Stimulated activated CD8-positive, alpha-beta memory T cell treated with anti-CD3 and anti-CD28 coated beads, Interleukin-12 subunit alpha, Interleukin-12 subunit beta, amount 100 ng/mL, for 4 hours (primary cell): ENCODE results near the gene NTSR1.

Experiments
- DNase-seq: peaks from one replicate; pipeline ENCODE4 v3.0.0-alpha.2; 2020; ENCODE audit warnings: low read depth

NTSR1 gene

DNA sequence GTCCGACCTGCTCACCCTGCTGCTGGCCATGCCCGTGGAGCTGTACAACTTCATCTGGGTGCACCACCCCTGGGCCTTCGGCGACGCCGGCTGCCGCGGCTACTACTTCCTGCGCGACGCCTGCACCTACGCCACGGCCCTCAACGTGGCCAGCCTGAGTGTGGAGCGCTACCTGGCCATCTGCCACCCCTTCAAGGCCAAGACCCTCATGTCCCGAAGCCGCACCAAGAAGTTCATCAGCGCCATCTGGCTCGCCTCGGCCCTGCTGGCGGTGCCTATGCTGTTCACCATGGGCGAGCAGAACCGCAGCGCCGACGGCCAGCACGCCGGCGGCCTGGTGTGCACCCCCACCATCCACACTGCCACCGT lies 885 bp downstream of the NTSR1 start:
- no peak for DNase-seq

DNA sequence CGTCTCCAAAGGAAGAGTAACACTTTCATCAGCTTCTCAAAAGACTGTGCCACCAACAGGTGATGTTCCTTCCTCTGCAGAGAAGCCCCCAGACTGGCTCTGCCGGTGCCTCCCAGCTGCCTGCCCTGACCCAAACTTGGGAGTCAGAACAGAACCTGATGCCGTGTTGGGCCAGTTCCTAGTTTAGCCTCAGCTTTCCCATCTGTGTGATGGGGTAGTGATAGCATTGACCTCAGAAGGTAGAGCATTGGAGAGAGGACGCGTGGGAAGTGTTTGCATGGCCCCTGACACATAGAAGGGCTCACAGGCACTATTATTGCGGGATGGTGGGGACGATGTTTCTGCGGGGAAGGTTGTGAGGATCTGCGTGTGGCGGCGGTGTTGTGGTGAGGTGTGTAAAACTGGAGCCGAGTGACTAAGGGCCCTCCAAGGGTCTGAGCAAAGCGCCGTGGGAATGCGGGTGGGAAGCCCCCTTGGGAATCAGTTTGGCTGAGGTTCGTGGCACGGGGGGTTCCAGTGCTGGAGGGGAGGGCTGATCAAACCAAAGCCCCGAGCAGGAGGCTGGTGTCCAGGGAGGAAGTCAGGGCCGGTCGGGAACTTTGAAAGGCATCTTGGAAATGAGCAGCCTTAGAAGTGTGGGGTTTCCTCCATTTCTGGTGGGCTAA lies 1.7 kb downstream of the NTSR1 start:
- no peak for DNase-seq

DNA sequence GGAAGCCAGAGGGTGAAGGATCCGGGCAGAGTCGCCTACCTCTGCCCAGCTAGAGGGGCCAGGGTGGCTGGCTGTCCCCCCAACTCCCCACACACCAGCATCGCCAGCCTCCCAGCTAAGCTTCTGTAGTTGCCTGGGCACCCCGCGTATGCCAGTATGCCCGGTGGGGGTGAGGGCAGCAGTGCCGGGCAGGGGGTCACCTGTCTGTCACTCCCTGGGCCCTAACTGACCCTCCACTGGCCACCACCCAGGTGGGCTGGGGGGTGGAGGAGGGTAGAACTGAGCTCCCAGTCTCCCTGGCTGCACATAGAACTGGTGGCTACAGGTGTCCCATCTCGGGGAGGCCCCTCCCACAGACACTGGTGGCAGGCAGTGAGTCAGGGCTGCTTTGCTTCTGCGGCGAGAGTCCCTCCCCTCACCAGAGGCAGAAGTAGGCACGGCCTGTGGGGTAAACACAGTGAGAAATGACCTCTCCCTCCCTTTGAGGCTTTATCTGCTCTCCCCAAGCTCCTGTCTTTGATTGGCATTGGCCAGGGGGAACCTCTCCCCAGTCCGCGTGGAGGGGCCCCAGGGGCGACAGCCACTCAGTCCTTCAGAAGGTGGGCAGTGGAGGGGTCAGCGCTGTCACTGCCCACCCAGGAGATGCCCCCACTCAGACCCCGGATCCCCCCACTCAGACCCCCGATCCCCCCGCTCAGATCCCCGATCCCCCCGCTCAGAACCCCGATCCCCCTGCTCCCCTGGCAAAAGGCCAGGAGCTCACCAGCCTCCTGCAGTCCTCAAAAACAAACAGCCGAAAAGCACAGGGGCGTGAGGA lies 2.5 kb downstream of the NTSR1 start:
- peak; percentile 20 for DNase-seq

DNA sequence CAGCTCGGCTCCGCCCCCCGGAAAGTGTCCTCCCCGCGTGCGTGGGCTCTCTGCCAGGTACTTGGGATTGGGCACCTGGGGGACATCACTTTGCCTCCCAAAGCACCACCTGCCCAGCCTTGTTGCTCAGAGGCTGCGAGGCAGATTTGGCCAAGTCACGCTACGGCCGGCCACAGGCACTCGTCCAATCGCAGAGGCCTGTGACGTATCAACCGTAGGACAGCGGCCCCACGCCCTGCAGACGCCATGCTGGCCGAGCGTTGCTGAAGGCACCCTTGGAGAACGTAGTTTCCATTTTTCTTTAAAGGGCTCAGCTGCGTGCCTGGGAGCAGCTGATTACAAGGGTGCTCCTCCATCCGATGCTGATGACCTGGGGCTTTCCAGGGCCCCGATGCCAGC lies 3.1 kb downstream of the NTSR1 start:
- DNase-seq: no peak

DNA sequence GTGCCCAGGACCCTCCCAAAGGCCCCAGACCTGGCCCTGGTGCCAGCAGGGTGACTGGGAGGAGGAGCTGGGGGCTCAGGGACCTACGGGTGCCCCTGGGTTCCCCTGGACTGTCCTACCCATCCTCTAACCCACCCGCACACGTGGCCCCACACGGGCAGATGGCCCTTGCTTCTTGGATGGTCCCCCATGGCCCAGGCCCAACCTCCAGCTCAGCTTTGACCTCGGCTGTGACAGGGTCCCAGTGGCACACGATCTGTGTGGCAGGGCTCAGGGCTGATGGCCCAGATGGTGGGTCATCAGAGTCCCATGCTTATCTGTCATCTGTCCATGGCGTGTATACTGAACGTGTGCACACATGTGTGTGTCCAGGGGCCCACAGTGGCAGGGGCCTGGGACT lies 4.0 kb downstream of the NTSR1 start:
- DNase-seq: no peak

DNA sequence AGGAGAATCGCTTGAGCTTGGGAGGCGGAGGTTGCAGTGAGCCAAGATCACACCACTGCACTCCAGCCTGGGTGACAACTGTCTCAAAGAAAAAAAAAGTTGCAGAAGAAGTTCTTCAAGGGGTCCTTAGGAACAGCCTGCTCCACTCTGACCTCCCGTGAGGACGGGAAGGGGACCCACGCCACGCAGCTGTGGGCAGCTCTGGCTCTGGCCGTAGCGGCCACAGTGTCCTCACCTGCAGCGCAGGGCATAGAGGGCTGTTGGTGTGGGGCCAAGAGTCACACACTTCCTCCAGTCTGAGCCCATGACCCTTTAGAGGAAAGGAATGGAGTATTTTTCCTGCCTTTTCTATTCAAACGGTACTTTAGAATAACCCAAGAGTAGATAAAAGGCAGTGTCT lies 5.4 kb downstream of the NTSR1 start:
- no peak for DNase-seq

DNA sequence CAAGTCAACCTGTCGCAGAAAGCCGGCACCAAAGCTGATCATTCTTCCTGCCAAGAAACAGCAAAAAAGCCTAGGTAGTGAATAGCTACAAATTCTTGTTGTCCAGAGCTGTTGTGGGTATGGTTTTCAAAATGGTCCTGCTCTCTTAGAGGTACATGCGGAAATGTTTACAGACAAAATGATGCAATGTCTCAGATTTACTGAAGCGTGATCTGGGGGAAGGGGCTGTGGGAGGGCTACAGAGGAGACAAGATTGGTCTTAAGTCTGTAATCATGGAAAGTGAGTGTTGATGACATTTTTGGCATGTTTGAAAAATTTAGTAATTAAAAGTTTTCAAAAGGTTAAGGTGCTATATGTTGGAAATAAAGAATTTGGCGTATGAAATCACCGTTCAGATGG lies 6.2 kb downstream of the NTSR1 start:
- no peak for DNase-seq

DNA sequence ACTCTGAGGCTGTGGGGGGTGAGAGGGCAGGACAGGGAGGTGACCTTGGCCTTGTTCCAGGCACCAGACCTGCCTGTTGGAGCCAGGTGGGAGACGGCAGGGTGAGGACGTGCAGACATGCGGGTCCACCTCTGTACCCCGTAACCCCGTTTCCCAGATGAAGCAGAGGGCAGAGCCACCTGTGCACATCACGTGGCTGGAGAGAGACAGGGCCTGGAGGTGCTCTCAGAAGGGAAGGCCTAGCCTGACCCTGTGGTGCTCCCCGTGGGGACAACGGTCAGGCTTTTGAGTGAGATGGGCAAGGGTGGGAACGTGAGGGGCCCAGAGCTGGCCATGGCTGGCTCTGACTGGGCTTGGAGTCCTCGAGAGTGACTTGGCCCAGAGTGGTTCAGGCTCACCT lies 6.6 kb downstream of the NTSR1 start:
- no peak for DNase-seq

DNA sequence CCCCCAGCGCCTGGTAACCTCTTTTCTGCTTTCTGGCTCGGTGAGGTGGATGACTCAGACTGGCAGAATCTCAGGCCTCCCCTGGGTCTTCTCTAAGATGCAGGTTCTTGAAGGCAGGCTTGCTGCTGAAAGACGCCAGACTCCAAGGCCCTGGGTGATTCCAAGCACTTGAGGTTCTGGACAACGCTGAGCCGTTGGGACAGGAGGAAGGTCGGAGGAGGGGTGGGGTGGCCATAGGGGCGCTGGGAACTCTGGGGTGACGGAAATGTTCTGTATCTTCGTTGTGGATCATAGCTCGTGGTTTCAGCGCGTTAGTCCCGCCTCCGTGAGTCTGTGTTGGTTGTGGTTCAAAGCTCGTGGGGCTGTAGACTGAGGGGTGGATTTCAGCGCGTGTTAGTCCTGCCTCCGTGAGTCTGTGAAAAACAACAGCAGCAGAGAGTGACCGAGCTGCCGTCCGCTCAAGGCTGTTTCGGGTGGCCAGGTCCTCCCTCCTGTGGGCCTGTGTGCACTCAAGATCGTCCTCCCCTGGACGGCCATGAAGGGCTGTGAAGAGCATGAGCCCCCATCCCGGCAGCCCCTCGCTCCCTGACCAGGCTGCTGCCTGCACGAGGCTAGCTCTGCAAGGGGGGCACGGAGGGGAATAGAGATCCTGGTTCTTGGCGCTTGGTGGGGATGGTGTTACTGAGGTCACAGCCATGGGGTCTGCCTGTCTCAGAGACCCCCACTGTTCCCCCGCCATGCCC lies 7.7 kb downstream of the NTSR1 start:
- DNase-seq: no peak

DNA sequence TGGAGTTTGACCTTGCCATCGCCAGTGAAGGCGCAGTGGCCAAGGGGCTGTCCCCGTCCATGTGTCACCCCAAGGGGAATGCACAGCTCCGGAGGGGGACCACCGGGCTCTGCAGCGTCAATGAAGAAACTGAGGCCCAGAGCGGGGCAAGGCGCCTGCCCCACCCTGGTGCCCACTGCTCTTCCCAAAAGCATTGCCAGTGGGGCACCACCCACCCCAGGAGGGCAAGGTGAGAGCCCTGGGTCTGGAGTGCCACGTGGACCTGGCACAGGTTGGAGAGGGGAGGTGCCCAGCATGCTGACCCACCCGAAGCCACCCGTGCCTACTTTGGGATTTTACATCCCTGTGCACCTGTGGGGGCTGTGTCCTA lies 8.3 kb downstream of the NTSR1 start:
- DNase-seq: no peak

DNA sequence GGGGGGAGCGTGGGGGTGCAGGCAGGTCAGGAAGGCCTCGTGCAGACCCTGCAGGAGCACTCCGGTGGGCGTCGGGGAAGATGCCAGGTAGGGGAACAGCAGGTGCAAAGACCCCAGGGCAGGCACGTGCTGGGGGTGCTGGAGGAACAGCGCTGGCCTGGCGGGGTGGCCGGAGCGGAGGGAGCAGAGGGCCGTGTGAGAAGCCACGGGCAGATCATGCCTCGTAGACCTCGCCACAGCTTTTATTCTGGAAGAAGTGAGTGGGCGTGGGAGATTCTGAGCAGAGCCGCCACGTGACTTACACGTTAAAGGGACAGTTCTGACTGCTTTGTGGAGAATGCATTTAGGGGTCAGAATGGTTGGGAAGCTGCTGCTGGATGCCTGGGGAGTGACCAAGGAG lies 9.3 kb downstream of the NTSR1 start:
- DNase-seq: no peak

DNA sequence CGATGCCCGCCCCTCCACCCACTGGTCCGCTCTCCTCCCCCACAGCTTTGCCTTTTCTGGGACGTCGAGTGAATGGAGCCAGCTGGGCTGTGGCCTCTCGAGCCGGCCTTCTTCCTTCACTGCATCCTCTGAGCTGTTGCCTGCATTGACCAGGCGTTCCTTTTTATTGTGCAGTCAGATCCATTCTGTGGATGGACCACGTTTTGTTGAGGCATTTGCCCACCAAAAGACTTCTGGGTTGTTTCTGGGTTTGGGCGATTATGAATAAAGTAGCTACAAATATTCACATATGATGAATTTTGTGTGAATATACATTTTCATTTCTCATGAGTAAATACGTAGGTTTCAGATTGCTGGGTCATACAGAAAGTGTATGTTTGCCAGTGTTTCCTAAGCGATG lies 9.9 kb downstream of the NTSR1 start:
- no peak for DNase-seq

DNA sequence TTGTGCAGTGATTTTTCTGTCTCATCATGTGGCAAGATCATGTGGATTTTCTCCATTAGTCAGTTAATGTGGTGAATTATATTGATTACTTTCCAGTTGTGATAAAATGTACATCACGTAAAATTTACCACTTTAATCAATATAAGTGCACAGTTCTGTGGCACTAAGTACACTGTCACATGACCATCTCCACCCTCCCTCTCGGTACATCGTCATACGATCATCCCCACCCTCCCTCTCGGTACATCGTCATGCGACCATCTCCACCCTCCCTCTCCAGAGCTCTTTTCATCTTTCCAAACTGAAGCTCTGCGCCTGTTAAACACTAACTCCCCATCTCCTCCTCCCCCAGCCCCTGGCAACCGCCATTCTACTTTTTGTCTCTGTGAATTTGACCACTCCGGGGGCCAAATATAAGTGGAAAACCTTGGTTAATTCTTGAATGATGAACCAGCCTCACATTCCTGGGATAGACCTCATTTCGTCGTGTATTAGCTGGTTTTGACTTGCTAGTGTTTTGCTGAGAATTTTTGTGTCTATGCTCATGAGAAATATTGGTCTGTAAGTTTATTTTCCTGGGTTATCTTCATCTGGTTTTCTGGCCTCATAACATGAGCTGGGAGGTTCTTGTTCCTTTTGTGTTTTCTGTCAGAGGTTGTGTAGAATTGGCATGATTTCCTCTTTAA lies 10.8 kb downstream of the NTSR1 start:
- DNase-seq: no peak

DNA sequence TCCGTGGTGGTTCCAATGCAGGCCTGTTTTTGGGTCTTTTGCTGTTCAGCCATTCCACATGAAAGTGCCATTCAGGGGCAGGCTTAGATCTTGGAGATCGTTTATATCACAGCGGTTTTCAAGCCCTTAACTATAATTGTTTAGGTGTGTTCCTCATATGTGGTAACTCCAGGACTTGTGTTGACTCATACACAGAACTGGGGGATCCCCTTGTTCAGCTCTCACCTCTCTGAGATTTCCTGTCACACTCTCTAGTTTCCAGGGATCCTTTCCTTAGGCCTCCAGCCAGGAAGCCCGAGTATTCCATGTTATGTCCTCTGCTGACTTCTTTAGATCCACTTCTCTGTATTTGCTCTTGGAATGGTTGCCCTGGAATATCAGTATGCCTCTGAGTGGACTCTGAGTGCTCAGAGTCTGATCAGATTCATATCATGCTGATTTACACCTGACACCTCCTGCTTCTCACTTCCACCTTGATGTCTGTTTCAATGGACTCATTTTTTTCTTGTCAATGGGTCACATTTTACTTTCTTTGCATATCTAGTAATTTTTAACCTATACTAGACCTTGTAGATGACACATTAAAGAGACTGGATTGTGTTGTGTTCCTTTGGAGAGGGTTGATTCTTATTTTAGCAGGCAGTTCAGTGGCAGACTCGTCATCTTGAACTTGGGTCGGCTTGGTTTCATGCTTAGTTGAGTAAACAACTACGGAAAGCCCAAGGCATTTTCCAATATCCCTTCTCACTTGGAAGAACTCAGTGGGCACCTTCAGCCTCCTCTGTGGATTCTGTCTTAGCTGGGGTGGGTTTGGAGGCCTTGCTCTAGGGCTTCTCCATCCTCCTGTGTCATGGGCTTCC lies 13.1 kb downstream of the NTSR1 start:
- no peak for DNase-seq

DNA sequence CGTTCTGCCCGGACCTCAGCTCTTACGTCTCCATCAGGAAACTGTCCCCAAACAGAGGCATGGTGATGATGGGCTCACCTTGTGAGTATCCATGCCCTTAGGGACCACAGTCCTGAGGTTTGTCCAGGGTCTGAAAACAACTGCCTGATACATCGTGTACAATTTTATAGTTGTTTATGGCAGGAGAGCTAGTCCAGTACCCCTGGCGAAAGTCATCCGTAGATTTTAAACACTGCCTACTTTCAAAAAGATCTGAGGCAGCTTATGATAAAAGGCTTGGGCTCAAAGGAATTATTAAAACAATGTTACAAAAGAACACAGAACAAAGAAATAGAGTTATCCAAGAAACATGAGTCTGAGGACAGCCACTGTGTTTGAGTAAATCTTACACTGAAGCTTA lies 14.0 kb downstream of the NTSR1 start:
- DNase-seq: no peak

DNA sequence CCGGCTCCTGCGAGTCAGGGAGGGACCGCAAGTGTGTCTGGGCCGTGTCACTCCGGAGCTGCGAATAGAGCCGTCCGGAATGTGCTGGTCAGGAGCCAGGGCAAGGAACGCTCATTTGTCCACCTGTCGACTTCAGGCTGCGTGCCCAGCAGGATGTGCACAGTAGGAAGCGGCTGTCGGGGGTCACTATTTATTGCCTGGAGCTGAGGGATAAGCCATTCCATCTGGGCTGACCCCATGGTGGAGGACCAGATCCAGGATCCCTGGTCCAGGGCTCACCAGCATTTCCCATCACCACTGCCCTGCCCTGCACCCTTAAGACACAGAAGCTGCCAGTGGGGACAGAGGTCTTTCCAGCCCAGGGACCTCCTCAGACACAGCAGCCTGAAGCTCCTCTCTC lies 14.7 kb downstream of the NTSR1 start:
- no peak for DNase-seq

DNA sequence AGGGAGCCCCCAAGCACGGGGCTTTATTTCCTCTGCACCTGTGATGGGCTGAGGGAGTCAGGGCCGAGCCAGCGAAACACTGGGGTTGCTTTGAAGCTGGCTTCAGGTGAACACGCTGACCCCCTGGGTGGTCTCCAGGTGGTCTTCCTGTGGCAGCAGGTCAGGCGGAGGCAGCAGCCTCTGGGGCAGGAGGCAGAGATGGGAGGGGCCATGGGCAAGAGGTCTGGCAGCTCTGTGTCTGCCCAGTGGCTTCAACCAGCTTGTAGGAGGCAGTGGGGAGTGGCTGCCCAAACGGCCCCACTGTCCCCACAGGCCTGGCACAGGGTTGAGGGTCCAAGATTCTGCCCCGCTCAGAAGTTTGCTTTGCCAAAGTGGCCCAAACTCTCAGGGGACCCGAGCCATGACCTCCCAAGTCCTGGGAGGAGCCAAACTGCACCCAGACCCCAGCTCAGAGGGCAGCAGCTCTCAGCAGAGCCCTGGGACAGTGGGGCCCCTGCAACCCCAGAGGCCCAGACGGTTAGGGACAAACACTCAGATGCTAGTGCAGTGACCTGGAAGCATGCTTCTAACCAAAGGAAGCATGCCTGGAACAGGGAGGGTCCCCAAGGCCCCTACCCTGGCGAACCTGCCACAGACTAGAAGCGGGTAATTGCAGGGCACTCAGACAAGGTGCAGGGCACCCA lies 15.3 kb downstream of the NTSR1 start:
- no peak for DNase-seq

DNA sequence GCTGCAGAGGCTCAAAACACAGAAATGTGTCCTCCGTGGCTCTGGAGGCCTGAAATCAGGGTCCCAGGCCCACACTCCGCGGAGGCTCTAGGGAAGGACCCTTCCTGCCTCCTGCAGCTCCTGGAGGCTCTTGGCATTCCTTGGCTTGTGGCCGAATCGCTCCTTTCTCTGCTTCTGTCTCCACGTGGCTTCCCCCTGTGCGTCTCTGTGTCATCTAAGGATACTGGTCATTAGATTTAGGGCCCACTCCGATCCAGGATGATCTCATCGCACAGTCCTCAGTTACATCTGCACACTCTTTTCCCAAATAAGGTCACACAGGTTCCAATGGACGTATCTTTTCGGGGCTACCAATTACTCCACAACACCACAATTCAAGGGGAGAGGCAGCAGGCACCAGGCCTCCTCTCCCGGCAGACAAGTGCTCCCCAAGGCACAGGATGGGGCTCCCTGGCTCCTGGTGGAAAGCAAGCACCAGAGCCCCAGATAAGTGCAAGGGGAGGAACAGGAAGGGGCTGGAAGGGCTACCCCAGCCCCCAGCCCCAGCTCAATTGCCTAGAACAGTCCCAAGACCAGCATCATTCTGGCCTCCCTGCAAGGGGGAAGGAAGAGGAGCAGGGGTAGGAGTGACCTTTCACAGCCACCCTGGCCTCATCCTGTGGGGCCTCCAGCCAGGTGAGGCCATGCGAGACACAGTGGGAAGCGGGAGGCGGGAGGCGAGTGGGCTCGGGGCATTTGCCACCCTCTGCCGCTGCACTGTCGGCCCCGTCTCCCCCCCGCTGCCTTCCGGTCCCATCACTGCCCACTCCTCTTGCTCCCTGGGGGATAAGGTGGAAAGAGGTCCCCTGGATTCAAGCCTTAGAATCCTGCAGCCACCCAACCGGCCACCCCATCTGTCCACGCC lies 16.3 kb downstream of the NTSR1 start:
- no peak for DNase-seq

DNA sequence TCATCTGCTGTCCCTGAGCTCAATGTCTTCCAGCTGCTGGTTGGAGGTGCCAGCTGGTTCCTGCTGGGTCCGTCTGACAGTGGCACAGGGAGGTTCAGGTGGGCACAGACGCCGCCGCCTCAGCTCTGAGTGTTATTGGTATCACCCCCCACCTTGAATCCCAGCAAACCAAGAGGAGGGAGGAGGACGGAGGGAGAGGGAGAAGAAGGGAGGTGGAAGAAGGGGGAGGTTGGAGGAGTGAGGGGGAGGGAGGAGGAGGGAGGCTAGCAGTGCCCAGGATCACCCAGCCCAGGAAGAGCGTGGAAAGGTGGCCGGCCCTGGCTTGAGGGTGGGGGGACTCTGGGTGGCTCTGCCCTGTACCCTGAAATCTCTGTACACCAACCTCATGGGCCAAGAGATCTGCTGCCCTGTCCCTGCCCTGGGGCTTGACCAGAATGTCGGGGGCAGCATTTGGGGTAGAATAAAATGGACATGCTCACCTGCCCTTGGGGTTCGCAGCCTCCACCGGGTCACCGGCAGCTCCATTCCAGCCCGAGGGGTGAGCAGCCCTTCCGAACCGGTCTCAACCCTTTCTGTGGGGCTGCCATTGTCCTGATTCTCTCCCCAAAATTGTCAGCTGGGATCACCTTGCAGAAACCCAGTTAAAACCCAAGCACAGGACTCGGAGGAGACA lies 17.1 kb downstream of the NTSR1 start:
- no peak for DNase-seq

DNA sequence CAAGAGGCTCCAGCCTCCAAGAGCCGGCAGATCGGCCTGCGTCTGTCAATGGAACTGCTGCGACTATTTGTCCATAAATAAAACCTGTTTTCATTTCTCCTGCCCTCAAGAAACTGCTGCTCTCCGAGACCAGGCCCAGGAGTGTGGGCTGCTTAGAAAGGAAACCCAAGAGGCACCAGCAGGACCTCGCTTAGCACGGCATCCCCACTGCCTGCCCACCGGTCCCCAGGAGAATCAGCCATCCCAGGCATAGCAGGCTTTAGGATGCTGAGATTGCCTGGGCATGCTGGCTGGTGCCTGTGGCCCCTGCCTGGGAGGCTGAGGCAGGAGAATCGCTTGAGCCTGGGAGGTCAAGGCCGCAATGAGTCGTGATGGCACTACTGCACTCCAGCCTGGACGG lies 17.6 kb downstream of the NTSR1 start:
- DNase-seq: no peak
